ENCODE data around the gene RPS8. TPM values are rescaled to one million over a fixed set of nuclear protein-coding genes. Genes with fewer than 3 reads are reported as not detected.

Gene RPS8
- total and polyA plus RNA-seq, 4 donors, result 1,445 to 3,558 (median 1,692) TPM

DNA sequence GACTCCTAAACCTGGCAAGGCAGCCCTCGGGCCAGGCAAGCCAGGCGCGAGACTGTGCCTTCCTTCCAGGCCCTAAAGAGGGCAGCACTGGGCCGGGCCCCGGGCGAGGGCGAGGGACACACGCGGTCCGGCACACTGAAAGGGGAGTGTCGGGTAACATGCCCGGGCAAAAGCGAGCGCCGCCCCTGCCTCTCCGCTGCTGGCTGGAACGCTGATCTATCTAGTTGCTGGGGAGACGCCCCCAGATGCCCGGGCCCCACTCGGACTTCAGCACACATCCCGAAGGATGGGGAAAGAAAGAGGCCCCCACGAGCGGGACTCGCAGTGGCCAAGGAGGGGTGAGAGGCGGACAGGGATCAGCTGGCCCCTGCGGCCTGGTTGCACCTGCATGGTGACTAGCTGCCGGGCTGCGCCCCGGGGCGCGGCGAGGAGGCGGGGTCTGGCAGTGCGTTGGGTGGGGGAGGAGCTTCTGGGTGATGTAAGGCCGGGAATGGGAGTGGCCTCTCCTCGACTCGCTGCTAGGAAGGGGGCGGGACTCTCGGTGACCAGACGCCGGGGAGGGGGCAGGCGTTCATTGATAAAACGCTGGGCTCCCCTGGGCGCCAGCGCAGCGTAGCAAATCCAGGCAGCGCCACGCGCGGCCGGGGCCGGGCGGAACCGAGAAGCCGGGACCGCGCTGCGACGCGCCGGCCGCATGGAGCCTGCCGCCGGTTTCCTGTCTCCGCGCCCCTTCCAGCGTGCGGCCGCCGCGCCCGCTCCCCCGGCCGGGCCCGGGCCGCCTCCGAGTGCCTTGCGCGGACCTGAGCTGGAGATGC is 24.6 kb downstream of the RPS8 start, which contains the start of gene PLK3:
Gene PLK3 (plus strand): TSS at position 608 of the 815 bp plus-strand sequence. CDS start 87 bp downstream, at position 695.
- Histone ChIP-seq H3K27ac (ENCODE audit: low read depth in 1 of 2, low read length in 1 of 2) (peak within 1 kb of the TSS; percentile 94 to 97), H3K36me3 (ENCODE audit: control insufficient read depth in 4 of 4, insufficient read depth in 4 of 4, low read length in 4 of 4) (peaks cover 0 to 22% (median 10%) of the 10 kb centered on the region in 4 donors), H3K9me3 (ENCODE audit: control insufficient read depth in 4 of 4, insufficient read depth in 3 of 4, low read length in 3 of 4) (no peaks in the 10 kb centered on the region), H3K27me3 (ENCODE audit: control insufficient read depth in 3 of 3, insufficient read depth in 3 of 3, low read length in 2 of 3) (no peaks in the 10 kb centered on the region), H3K4me1 (ENCODE audit: control insufficient read depth in 5 of 5, insufficient read depth in 5 of 5, low read length in 5 of 5) (peaks cover 0 to 23% (median 5%) of the 10 kb centered on the region in 5 donors), H3K9ac (ENCODE audit: insufficient read depth in 1 of 2, low read length in 2 of 2) (peak within 1 kb of the TSS; percentile 4 to 55), H3K4me3 (peak within 1 kb of the TSS; percentile 68)
- 0% methylated on average over 54 to 79 of the region's 79 CpGs for WGBS, 2 donors
- DNase-seq (peak; percentile 98), ATAC-seq (ENCODE audit: insufficient read depth, low FRiP score) (peak; percentile 93)
- TF ChIP-seq, protein P1, sequence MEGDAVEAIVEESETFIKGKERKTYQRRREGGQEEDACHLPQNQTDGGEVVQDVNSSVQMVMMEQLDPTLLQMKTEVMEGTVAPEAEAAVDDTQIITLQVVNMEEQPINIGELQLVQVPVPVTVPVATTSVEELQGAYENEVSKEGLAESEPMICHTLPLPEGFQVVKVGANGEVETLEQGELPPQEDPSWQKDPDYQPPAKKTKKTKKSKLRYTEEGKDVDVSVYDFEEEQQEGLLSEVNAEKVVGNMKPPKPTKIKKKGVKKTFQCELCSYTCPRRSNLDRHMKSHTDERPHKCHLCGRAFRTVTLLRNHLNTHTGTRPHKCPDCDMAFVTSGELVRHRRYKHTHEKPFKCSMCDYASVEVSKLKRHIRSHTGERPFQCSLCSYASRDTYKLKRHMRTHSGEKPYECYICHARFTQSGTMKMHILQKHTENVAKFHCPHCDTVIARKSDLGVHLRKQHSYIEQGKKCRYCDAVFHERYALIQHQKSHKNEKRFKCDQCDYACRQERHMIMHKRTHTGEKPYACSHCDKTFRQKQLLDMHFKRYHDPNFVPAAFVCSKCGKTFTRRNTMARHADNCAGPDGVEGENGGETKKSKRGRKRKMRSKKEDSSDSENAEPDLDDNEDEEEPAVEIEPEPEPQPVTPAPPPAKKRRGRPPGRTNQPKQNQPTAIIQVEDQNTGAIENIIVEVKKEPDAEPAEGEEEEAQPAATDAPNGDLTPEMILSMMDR (IDR thresholded peaks at IDR 0.05; ENCODE audit: control extremely low read depth, extremely low read depth), result peak; percentile 92

GRCh38 chr1:44801491-44802305 is 26.4 kb downstream of the RPS8 start:
- 44 to 56% methylated on average over 13 of the region's 13 CpGs for WGBS, 2 donors
- H3K27ac ChIP-seq (ENCODE audit: low read depth in 1 of 2, low read length in 1 of 2), result peak overlapping the region in 1 of 2 donors; percentile 72
- DNase-seq, result no peak

DNA sequence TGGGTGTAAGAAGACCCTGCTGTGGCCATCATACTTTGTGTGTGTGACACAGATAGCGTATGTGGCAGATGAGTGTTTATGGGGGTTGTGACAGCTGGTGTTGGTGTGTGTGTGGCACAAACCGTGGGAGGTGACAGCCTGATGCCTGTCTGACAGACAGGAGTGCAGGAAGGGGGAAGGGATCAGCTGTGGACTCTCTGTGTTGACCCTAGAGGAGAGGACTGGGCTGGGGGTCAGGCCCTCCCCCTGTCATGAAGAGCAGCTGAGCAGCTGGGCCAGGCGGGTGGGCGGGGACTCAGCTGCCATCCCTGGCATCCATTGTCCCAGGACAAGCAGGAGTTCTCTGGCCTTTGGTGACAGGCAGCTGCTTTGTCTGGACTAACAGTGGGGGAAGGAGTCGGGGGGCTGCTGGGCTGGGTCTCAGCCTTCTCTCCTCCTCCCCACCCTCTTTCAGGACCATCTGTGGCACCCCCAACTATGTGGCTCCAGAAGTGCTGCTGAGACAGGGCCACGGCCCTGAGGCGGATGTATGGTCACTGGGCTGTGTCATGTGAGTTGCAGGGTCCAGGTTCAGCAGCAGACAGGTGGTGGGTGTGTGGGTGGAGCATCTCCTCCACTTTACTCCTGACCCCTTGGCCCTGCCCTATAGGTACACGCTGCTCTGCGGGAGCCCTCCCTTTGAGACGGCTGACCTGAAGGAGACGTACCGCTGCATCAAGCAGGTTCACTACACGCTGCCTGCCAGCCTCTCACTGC is 27.1 kb downstream of the RPS8 start:
- ATAC-seq (ENCODE audit: insufficient read depth, low FRiP score) (no peak), DNase-seq (no peak)
- peaks cover 7 to 41% (median 14%) of the 10 kb centered on the region in 5 donors for H3K4me1 ChIP-seq (ENCODE audit: control insufficient read depth in 5 of 5, insufficient read depth in 5 of 5, low read length in 5 of 5)
- peak overlapping the region; percentile 38 for H3K4me3 ChIP-seq
- 83 to 92% methylated on average over 13 of the region's 13 CpGs for WGBS, 2 donors
- H3K36me3 ChIP-seq (ENCODE audit: control insufficient read depth in 4 of 4, insufficient read depth in 4 of 4, low read length in 4 of 4), result peaks cover 2 to 39% (median 10%) of the 10 kb centered on the region in 4 donors
- no peaks in the 10 kb centered on the region for H3K27me3 ChIP-seq (ENCODE audit: control insufficient read depth in 3 of 3, insufficient read depth in 3 of 3, low read length in 2 of 3)
- no peaks in the 10 kb centered on the region for H3K9me3 ChIP-seq (ENCODE audit: control insufficient read depth in 4 of 4, insufficient read depth in 3 of 4, low read length in 3 of 4)
- no peak overlapping the region for H3K9ac ChIP-seq (ENCODE audit: insufficient read depth in 1 of 2, low read length in 2 of 2)
- H3K27ac ChIP-seq (ENCODE audit: low read depth in 1 of 2, low read length in 1 of 2), result peak overlapping the region in 1 of 2 donors; percentile 72
- TF ChIP-seq, protein P1 (IDR thresholded peaks at IDR 0.05; ENCODE audit: control extremely low read depth, extremely low read depth), result no peak

More at GRCh38 chr1:44801491-44802305, 26.4 kb downstream of the RPS8 start:
- ATAC-seq (ENCODE audit: insufficient read depth, low FRiP score), result no peak
- Histone ChIP-seq H3K27me3 (ENCODE audit: control insufficient read depth in 3 of 3, insufficient read depth in 3 of 3, low read length in 2 of 3) (no peaks in the 10 kb centered on the region), H3K9me3 (ENCODE audit: control insufficient read depth in 4 of 4, insufficient read depth in 3 of 4, low read length in 3 of 4) (no peaks in the 10 kb centered on the region), H3K4me3 (peak overlapping the region; percentile 55), H3K36me3 (ENCODE audit: control insufficient read depth in 4 of 4, insufficient read depth in 4 of 4, low read length in 4 of 4) (peaks cover 2 to 39% (median 10%) of the 10 kb centered on the region in 4 donors), H3K4me1 (ENCODE audit: control insufficient read depth in 5 of 5, insufficient read depth in 5 of 5, low read length in 5 of 5) (peaks cover under 1 to 36% (median 7%) of the 10 kb centered on the region in 5 donors), H3K9ac (ENCODE audit: insufficient read depth in 1 of 2, low read length in 2 of 2) (no peak overlapping the region)
- TF ChIP-seq, protein P1 (IDR thresholded peaks at IDR 0.05; ENCODE audit: control extremely low read depth, extremely low read depth), result no peak

All from lung (tissue), 12 donors.